GM19240 (cell line): ENCODE measurements around the gene VPS37D.
A peak's percentile ranks its signal among the peaks of the same experiment; 100 is the strongest.
"Not testable (repeated sequence)": the region's sequence is repeated elsewhere in the genome, so short reads cannot be mapped to it uniquely, and the experiment has no call there.

Experiments used
- DNase-seq: peaks from one replicate; pipeline ENCODE4 v3.0.0; 2011; ENCODE audit warnings: low spot score; ENCODE audit not compliant: insufficient read length

Gene VPS37D, protein sequence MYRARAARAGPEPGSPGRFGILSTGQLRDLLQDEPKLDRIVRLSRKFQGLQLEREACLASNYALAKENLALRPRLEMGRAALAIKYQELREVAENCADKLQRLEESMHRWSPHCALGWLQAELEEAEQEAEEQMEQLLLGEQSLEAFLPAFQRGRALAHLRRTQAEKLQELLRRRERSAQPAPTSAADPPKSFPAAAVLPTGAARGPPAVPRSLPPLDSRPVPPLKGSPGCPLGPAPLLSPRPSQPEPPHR

GRCh38 chr7:73667344-73668102 lies at the start of gene VPS37D:
Gene VPS37D, plus strand, starts transcription at chr7:73667831. Its CDS starts 128 bp downstream, at chr7:73667959.
- peak; percentile 95 for DNase-seq

GRCh38 chr7:73618538-73618937 lies 49.1 kb upstream of the VPS37D start:
- DNase-seq: no peak

GRCh38 chr7:73619394-73619793 lies 48.2 kb upstream of the VPS37D start:
- not testable (repeated sequence) for DNase-seq

GRCh38 chr7:73621168-73622063 lies 46.2 kb upstream of the VPS37D start:
- no peak for DNase-seq

DNA sequence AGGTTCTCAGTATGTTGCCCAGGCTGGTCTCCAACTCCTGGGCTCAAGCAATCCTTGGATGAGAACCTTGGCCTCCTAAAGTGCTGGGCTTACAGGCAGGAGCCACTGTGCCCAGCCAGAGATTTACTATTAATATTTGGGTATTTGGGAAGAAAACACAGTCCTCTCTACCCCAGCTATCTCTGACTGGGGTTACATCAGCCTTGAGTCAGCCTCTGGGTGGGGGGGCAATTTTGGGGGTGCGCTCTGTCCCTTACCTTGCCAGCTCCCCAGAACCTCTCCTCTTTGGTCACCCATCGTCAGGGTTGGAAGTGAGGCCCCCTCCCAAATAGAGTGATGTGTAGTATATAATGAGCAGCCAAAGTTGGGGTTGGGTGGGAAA lies 45.1 kb upstream of the VPS37D start:
- no peak for DNase-seq

GRCh38 chr7:73622909-73623797 lies 44.5 kb upstream of the VPS37D start:
- no peak for DNase-seq

DNA sequence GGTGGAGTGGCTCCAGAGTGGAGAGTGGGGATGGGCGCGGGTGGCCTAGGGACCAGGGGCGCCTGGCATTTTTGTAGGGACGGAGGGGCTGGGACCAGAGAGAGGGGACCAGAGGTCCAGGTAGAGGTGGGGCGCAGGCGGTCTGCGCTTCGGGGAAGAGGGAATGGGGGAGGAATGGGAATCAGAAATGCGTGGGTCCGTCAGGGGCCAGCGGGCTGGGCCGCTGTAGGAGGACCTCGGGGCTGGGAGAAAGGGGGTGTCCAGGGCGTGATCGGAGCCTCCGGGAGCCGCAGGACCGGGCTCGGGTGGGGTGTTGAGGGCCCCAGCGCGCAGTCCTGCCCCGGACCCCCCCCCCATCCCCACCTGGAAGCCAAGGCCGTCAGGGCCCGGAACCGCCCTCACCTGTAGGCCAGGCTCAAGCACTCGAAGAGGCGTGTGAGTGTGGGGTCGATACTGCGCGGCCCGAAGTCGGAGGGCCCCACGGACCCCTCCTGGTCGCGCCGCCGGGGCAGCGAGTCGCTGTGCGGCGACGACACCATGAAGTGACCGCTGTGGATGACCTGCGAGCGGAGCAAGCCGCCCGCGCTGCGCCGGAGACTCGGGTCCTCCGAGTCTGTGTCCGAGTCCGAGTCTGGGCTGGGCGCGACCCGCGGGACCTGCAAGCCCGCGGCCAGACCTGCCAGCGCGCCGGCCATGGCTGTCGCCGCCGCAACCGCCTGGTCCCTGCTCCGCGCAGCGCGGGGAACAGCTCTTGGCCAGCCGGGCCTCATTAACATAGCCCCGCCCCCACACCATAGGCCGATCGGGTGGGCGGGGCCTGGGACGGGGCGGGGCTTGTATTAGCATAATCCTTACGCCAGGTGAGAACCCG lies 43.6 kb upstream of the VPS37D start, which contains the start of gene MLXIPL:
Gene MLXIPL, minus strand, starts transcription at position 725 of the 871 bp plus-strand sequence. Its CDS starts 30 bp downstream, at position 695.
- peak; percentile 74 for DNase-seq

GRCh38 chr7:73624669-73625001 lies 43.0 kb upstream of the VPS37D start:
- no peak for DNase-seq

- DNase-seq: no peak
These were observed 42.4 kb upstream of the VPS37D start for GRCh38 chr7:73625276-73625675.

GRCh38 chr7:73626814-73627213 lies 40.8 kb upstream of the VPS37D start:
- DNase-seq: no peak

GRCh38 chr7:73628504-73628903 lies 39.1 kb upstream of the VPS37D start:
- no peak for DNase-seq

GRCh38 chr7:73631558-73631957 lies 36.1 kb upstream of the VPS37D start:
- no peak for DNase-seq

- no peak for DNase-seq
These were observed 34.3 kb upstream of the VPS37D start for GRCh38 chr7:73633323-73633722.

- no peak for DNase-seq
These were observed 33.8 kb upstream of the VPS37D start for GRCh38 chr7:73633844-73634243.

- no peak for DNase-seq
These were observed 32.0 kb upstream of the VPS37D start for GRCh38 chr7:73635428-73636200.

DNA sequence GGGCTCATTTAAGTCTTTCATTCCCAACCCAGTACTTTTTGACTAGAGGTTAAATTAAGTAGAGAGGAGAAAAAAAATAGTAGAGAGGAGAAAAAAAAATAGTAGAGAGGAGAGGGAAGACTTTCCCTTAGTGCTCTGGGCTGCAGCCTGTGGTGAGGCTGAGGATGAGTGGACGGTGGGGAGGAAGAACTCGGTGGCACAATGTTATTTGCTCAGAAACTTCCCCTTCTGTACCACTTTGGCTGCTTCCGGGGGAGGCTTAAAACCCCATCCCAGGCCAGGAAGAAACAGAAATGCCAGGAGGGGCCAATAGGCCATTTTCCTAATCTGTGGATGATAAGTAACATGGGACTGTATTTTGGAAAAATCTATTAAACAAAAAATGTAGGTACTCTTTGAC lies 28.7 kb upstream of the VPS37D start:
- DNase-seq: no peak

- no peak for DNase-seq
These were observed 24.8 kb upstream of the VPS37D start for GRCh38 chr7:73642834-73643233.

DNA sequence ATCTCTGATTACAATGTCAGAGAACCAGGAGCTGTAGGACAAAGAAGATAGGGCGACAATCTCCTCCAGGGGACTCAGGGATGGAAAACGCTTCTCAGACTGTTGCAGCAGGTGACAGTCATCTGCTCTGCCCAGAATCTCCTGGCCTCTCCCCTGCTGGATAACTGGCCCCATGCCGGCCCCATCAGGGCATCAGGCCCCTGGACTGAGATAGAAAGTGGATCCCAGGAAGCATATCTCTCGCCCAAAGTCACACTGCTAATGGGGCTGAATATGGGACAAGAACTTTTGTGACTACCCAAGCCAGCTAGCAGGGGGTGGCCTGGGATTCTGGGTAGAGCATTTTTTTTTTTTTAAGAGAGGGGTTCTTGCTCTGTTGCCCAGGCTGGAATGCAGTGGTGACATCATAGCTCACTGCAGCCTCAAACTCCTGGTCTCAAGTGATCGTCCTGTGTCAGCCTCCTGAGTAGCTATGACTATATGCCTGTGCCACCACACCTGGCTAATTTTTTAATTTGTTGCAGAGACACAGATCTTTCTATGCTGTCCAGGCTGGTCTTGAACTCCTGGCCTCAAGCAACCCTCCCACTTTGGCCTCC lies 22.8 kb upstream of the VPS37D start:
- DNase-seq: no peak
